ENCODE data around the gene PRICKLE1.

- TF ChIP-seq, protein P1, sequence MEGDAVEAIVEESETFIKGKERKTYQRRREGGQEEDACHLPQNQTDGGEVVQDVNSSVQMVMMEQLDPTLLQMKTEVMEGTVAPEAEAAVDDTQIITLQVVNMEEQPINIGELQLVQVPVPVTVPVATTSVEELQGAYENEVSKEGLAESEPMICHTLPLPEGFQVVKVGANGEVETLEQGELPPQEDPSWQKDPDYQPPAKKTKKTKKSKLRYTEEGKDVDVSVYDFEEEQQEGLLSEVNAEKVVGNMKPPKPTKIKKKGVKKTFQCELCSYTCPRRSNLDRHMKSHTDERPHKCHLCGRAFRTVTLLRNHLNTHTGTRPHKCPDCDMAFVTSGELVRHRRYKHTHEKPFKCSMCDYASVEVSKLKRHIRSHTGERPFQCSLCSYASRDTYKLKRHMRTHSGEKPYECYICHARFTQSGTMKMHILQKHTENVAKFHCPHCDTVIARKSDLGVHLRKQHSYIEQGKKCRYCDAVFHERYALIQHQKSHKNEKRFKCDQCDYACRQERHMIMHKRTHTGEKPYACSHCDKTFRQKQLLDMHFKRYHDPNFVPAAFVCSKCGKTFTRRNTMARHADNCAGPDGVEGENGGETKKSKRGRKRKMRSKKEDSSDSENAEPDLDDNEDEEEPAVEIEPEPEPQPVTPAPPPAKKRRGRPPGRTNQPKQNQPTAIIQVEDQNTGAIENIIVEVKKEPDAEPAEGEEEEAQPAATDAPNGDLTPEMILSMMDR (conservative IDR thresholded peaks at IDR 0.05; ENCODE audit: low read length) = no peak
- TF ChIP-seq EZH2phosphoT487 (IDR thresholded peaks at IDR 0.05; ENCODE audit: borderline replicate concordance) = no peak
Observed at GRCh38 chr12:42557586-42558172, 31.9 kb downstream of the PRICKLE1 start.

All from Loucy (cell line).